Right atrium auricular region (tissue), 2 donors: ENCODE data around the gene PDXDC1. TPM values are rescaled to one million over a fixed set of nuclear protein-coding genes. Genes with fewer than 3 reads are reported as not detected.
"Not testable (repeated sequence)": the region's sequence is repeated elsewhere in the genome, so short reads cannot be mapped to it uniquely, and the experiment has no call there.

ENCODE experiments used
- DNase-seq: peaks from one replicate; pipeline ENCODE4 v3.0.0-alpha.2; 2019; ENCODE audit warnings: low spot score
- H3K27ac ChIP-seq, 2 donors: fragments of 200-600 bp; sonication (generic); 1 replicate in 1 of 2; 2 replicates in 1 of 2; pipeline ENCODE4 v1.5.1; 2016 to 2019
- H3K27me3 ChIP-seq, 2 donors: fragments of 200-600 bp; sonication (generic); one replicate each; pipeline versions ENCODE4 v1.5.1 to v1.6.0; 2017 to 2019
- H3K36me3 ChIP-seq: fragments of 200-600 bp; sonication (generic); one replicate; pipeline ENCODE4 v1.5.1; 2016
- H3K4me1 ChIP-seq, 2 donors: fragments of 200-600 bp; sonication (generic); one replicate each; pipeline versions ENCODE4 v1.5.1 to v1.6.0; 2017 to 2019
- H3K4me3 ChIP-seq, 2 donors: fragments of 200-600 bp; sonication (generic); 1 replicate in 1 of 2; 2 replicates in 1 of 2; pipeline ENCODE4 v1.5.1; 2017 to 2019; ENCODE audit warnings: mild to moderate bottlenecking in 1 of 2, moderate library complexity in 1 of 2
- H3K9me3 ChIP-seq, 2 donors: fragments of 200-600 bp; sonication (generic); one replicate each; pipeline ENCODE4 v1.5.1; 2019
- CTCF ChIP-seq, 2 donors: fragments of 200-600 bp; sonication (generic); IDR thresholded peaks; one replicate each; pipeline ENCODE4 v1.5.1; 2019; ENCODE audit warnings: antibody characterized with exemption in 2 of 2
- total RNA-seq, 2 donors: library from RNA; depleted of rRNA; stranded (reverse); fragments of >200 nt; gene quantifications; one replicate each; pipeline ENCODE4 v1.1.0, GENCODE V29; 2016

The PDXDC1 gene
- 10 to 100 TPM; 50.4 to 60.8 TPM for total RNA-seq

DNA sequence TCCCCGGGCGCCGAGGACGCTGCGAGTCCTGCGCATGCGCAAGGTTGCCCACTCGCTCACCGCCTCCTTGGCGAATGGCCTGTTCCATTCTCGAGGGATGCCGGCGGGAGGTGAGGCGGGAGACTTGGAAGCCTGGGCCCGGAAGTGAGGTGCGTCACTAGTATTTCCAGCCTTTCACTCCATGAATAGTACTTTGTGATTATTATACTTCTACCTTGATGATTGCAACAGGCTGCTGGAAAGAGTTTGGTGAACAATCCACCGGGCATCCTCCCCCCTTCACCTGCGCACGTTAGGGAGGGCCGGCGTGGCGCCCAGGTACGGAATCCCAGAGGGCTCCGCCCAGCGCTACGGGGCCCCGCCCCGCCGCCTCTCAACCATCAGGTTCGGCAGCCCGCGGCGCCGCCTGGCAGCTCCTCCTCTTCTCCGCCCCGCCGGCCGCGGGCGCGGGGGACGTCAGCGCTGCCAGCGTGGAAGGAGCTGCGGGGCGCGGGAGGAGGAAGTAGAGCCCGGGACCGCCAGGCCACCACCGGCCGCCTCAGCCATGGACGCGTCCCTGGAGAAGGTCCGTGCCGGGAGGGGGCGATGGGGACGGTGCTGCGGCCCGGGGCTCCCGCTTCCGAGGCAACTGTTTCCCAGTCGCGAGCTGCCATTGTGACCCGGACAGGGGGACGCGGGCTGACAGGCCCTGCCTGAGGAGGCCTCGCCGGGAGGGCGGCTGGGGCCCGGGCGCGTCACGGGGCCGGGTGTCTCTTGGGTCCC lies at the start of gene PDXDC1:
Gene PDXDC1 (plus strand): TSS at position 371 of the 762 bp plus-strand sequence. CDS start 174 bp downstream, at position 545.
- not testable (repeated sequence) for H3K4me1 ChIP-seq, H3K36me3 ChIP-seq, H3K27me3 ChIP-seq, H3K9me3 ChIP-seq
- peak within 1 kb of the TSS; percentile 83 to 87 for H3K4me3 ChIP-seq
- peak; percentile 84 for DNase-seq
- H3K27ac ChIP-seq, result peak within 1 kb of the TSS; percentile 94 to 95
- peak in 1 of 2 donors; percentile 12 for TF ChIP-seq CTCF (IDR thresholded peaks at IDR 0.05)

- H3K4me3 ChIP-seq, H3K27me3 ChIP-seq, H3K4me1 ChIP-seq, H3K36me3 ChIP-seq, DNase-seq, H3K27ac ChIP-seq, H3K9me3 ChIP-seq: not testable (repeated sequence)
Measured at GRCh38 chr16:14928064-14928714, 46.6 kb upstream of the PDXDC1 start.

DNA sequence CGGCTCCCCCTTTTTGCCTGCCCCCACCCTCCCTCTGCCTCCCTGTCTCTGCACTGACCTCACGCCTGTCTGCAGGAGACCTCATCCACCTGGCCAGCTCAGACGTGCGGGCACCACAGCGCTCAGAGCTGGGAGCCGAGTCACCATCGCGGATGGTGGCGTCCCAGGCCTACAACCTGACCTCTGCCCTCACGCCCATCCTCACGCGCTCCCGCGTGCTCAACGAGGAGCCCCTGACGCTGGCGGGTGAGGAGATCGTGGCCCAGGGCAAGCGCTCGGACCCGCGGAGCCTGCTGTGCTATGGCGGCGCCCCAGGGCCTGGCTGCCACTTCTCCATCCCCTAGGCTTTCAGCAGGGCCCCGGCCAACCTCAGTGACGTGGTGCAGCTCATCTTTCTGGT lies 45.6 kb upstream of the PDXDC1 start:
- H3K36me3 ChIP-seq, H3K4me3 ChIP-seq, H3K27ac ChIP-seq, H3K4me1 ChIP-seq, H3K9me3 ChIP-seq, H3K27me3 ChIP-seq, DNase-seq: not testable (repeated sequence)

GRCh38 chr16:14930246-14930645 lies 44.6 kb upstream of the PDXDC1 start:
- H3K36me3 ChIP-seq, H3K4me3 ChIP-seq, H3K4me1 ChIP-seq, DNase-seq, H3K27ac ChIP-seq, H3K27me3 ChIP-seq, H3K9me3 ChIP-seq: not testable (repeated sequence)

- H3K4me1 ChIP-seq, DNase-seq, H3K36me3 ChIP-seq, H3K27ac ChIP-seq, H3K9me3 ChIP-seq, H3K27me3 ChIP-seq, H3K4me3 ChIP-seq: not testable (repeated sequence)
Measured at GRCh38 chr16:14930971-14931370, 43.9 kb upstream of the PDXDC1 start.

- not testable (repeated sequence) for H3K4me3 ChIP-seq, DNase-seq, H3K4me1 ChIP-seq, H3K27me3 ChIP-seq, H3K27ac ChIP-seq, H3K36me3 ChIP-seq, H3K9me3 ChIP-seq
Measured at GRCh38 chr16:14932581-14933375, 42.0 kb upstream of the PDXDC1 start.

DNA sequence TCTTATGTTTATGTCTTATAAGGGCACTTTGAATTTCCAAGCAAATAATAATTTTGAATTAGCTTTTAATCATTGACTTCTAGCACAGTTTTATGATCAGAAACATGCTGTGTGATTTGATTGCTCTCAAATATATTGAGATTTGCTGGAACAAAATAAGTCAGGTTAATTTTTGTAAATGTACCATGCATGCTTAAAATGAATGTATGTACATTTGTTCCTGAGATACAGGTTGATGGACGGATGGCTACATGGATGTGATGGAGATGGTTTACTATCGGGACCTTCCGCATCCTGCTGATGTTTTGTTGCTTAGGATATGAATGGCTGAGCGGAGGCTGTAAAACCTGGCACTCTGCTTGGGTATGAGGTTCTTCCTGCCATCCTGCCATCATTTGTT lies 37.7 kb upstream of the PDXDC1 start, which contains the start of gene NPIPA1:
Gene NPIPA1 (plus strand): TSS at position 301 of the 400 bp plus-strand sequence. CDS start 0 bp downstream, at position 301.
- not testable (repeated sequence) for H3K4me1 ChIP-seq, DNase-seq, H3K9me3 ChIP-seq, H3K27me3 ChIP-seq, H3K4me3 ChIP-seq, H3K27ac ChIP-seq, H3K36me3 ChIP-seq

DNA sequence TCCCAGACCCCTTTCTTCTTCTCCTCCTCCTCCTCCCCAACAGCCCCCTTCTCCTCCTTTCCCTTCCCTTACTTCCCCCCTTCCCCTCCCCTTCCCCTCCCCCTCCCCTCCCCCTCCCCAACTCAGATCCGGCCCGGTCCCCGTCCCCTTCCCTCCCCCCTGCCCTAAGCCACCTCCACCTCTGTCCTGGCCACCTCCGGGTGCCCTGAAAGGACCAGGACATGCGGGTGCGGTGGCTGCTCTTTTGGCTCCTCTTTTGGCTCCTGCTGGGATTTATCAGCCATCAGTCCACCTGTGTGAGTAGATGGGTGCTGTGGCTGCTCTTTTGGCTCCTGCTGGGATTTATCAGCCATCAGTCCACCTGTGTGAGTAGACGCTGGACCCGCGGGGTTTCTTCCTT lies 36.8 kb upstream of the PDXDC1 start:
- H3K36me3 ChIP-seq, H3K4me1 ChIP-seq, H3K9me3 ChIP-seq, DNase-seq, H3K27me3 ChIP-seq, H3K27ac ChIP-seq, H3K4me3 ChIP-seq: not testable (repeated sequence)

DNA sequence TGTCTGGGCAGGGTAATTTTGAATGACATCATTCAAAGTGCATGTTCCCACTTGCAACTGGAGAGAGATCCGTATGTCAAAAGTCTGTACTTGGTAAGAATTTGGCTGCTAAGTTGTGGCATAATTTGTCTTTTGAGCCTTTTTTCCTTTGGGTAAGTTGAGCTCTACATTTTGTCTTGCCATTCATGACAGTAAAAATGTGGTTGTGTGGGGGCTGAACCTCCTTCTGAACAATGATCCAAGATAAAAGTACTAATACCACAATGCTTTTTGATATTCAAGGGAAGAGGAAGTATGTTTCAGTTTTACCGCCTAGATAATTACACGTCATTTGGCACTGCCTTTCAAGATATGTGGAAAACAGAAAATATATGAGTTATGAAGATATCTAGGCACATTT lies 32.1 kb upstream of the PDXDC1 start:
- not testable (repeated sequence) for H3K4me1 ChIP-seq, H3K27me3 ChIP-seq, H3K9me3 ChIP-seq, DNase-seq, H3K4me3 ChIP-seq, H3K36me3 ChIP-seq, H3K27ac ChIP-seq
